HG03469 (cell line): Measurements from ENCODE around the gene NFIC.

Experiments used
- ATAC-seq: cut with Tn5 transposase; IDR thresholded peaks from one replicate; pipeline ENCODE4 v1.9.1; 2021; ENCODE audit warnings: mild to moderate bottlenecking, moderate library complexity, moderate number of reproducible peaks; ENCODE audit not compliant: unreplicated experiment

Gene NFIC

DNA sequence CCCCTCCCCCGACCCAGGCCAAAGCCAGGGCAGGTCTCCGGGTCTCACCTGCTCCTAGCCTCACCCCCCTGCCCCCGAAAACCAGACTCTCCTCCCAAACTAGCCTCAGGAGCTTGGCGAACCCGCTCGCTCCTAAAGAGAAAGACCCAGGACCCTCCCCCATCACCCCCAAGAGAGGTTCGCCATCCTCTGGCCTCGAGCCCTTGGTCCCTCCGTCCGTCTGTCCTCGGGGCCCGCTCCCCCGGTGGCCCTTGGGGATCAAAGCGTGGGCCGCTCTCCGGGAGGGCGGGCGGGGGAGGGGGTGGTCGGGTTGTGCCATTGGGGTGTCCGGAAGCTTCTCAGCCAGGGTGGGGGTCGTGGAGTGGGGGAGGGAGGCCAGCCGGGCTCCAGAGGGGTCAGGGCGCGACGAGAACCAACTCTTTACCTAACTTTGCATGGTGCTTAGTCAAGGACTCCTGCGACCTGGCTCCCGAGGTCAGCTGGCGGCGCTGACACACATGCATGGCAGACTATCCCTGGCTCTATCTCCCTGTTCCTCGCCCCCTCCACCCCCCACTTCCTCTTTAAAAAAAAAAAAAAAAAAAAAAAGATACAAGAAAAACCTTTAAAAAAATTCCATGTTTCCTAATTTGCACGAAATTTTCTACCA lies 98.3 kb downstream of the NFIC start:
- no peak for ATAC-seq

GRCh38 chr19:3465552-3465951 lies 99.2 kb downstream of the NFIC start:
- ATAC-seq = no peak

- no peak for ATAC-seq
Measured at GRCh38 chr19:3466635-3467034, 100.3 kb downstream of the NFIC start.

- no peak for ATAC-seq
Measured at GRCh38 chr19:3467437-3468198, 101.2 kb downstream of the NFIC start.

DNA sequence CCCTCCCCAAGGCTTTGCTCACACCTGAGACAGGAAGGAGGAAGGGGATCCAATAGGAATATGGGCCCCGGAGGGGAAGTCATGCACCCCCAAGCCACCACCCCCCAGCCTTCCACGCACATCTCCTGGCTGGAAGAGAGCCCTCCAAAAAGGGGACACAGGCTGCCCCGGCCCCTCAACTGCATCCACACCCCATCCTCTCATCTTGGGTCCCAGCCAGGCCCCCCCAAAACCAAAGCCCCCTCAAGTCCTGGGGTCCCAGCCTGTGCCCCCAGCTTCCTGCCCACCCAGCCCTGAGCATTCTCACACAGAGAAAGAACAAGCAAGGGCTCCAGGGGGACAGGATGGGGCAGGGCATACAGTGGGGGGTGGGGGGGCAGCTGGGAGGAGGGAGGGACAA lies 101.8 kb downstream of the NFIC start:
- no peak for ATAC-seq

- ATAC-seq = no peak
Measured at GRCh38 chr19:3469638-3470499, 103.5 kb downstream of the NFIC start.

GRCh38 chr19:3470500-3471128 lies 104.2 kb downstream of the NFIC start:
- ATAC-seq = no peak

- ATAC-seq = no peak
Measured at GRCh38 chr19:3471954-3472655, 105.7 kb downstream of the NFIC start.

DNA sequence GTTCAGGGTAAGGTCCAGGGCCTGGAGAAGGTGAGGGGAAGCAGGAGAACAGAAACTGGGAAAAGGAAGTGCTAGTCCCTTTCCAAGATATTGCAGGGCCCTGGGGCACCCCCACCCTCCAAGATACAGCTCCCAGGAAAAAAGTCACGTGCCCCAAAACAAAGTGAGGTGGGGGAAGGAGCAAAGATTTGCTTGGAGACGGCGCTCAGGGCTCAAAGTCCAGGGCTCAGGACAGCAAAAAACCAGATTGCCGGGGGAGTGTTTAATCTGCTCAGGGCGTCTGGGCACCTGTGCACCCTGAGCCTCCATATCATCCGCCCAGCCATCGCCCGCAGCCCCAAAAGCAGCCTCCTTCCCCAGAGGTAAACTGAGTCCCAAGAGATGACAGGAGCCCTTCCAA lies 107.6 kb downstream of the NFIC start:
- no peak for ATAC-seq

- ATAC-seq = no peak
Measured at GRCh38 chr19:3474614-3475013, 108.2 kb downstream of the NFIC start.

DNA sequence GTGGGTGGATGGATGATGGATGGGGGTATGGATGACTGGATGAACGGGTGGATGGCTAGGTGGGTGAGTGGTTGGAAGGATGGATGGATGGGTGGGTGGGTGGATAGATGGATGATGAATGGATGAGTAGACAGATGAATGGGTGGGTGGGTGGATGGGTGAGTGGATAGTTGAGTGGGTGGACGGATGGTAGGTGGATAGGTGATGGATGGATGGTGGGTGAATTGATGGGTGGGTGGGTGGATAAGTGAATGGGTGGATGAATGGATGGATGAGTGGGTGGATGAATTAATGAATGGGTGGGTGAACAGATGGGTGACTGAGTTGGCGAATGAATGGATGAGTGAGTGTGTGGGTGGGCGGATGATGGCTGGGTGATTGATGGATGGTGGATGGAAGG lies 109.1 kb downstream of the NFIC start:
- ATAC-seq = no peak

GRCh38 chr19:3476830-3477229 lies 110.4 kb downstream of the NFIC start:
- no peak for ATAC-seq

GRCh38 chr19:3477506-3477905 lies 111.1 kb downstream of the NFIC start:
- ATAC-seq = no peak

- no peak for ATAC-seq
Measured at GRCh38 chr19:3477951-3478350, 111.6 kb downstream of the NFIC start.

GRCh38 chr19:3478409-3479176 lies 112.2 kb downstream of the NFIC start:
- ATAC-seq = no peak

GRCh38 chr19:3479177-3479833 lies 112.9 kb downstream of the NFIC start:
- no peak for ATAC-seq

GRCh38 chr19:3479834-3480215 lies 113.4 kb downstream of the NFIC start:
- no peak for ATAC-seq

- no peak for ATAC-seq
Measured at GRCh38 chr19:3480383-3481091, 114.2 kb downstream of the NFIC start, which contains the start of gene SMIM24. TSS of gene SMIM24 (minus strand) at chr19:3480525. CDS start at chr19:3480463, 62 bp downstream.
